ENCODE measurements around the gene ZNF433.

The ZNF433 gene

GRCh38 chr19:11989112-11989456 is 46.4 kb downstream of the ZNF433 start:
- no peak for DNase-seq (ENCODE audit: low read depth in 2 of 2)

GRCh38 chr19:11987405-11988281 is 47.8 kb downstream of the ZNF433 start:
- peak; percentile 93 to 94 for DNase-seq (ENCODE audit: low read depth in 2 of 2)

- DNase-seq (ENCODE audit: low read depth in 2 of 2), result no peak
Measured at GRCh38 chr19:11986754-11987153, 48.7 kb downstream of the ZNF433 start.

- DNase-seq (ENCODE audit: low read depth in 2 of 2), result no peak
Measured at GRCh38 chr19:11984986-11985385, 50.5 kb downstream of the ZNF433 start.

GRCh38 chr19:11982526-11982925 is 53.0 kb downstream of the ZNF433 start:
- DNase-seq (ENCODE audit: low read depth in 2 of 2), result no peak

GRCh38 chr19:11979527-11979926 is 56.0 kb downstream of the ZNF433 start:
- DNase-seq (ENCODE audit: low read depth in 2 of 2), result no peak

GRCh38 chr19:11978492-11979100 is 56.9 kb downstream of the ZNF433 start:
- DNase-seq (ENCODE audit: low read depth in 2 of 2), result no peak

- DNase-seq (ENCODE audit: low read depth in 2 of 2), result no peak
Measured at GRCh38 chr19:11973019-11973810, 62.3 kb downstream of the ZNF433 start.

GRCh38 chr19:11971041-11971440 is 64.4 kb downstream of the ZNF433 start:
- no peak for DNase-seq (ENCODE audit: low read depth in 2 of 2)

- no peak for DNase-seq (ENCODE audit: low read depth in 2 of 2)
Measured at GRCh38 chr19:11970174-11970573, 65.3 kb downstream of the ZNF433 start.

- DNase-seq (ENCODE audit: low read depth in 2 of 2), result peak; percentile 77 to 87
Measured at GRCh38 chr19:11964858-11965645, 70.4 kb downstream of the ZNF433 start, which contains the start of gene ZNF763. Gene ZNF763, plus strand, starts transcription at chr19:11965040. Its CDS starts 169 bp downstream, at chr19:11965209.

Measured in activated CD4-positive, alpha-beta T cell treated with anti-CD3 and anti-CD28 coated beads for 24 hours (primary cell).